Neutrophil (primary cell): ENCODE measurements around the gene MYOZ2.

Experiments used
- H3K27ac ChIP-seq: fragments of 200-600 bp; sonication (generic); 2 replicates; pipeline ENCODE4 v1.5.1; 2016; ENCODE audit warnings: mild to moderate bottlenecking, moderate library complexity
- H3K27me3 ChIP-seq: fragments of 200-600 bp; sonication (generic); 2 replicates; pipeline ENCODE4 v1.6.0; 2016; ENCODE audit warnings: mild to moderate bottlenecking
- H3K36me3 ChIP-seq: fragments of 200-600 bp; sonication (generic); 2 replicates; pipeline ENCODE4 v1.5.1; 2017
- H3K4me1 ChIP-seq, 2 experiments: fragments of 200-600 bp in 1 of 2; sonication (generic) in 1 of 2; 1 replicate in 1 of 2; 2 replicates in 1 of 2; pipeline versions ENCODE4 v1.5.1 to v1.6.1; 2013 to 2016; ENCODE audit warnings: low read depth in 1 of 2, low read length in 1 of 2, mild to moderate bottlenecking in 1 of 2, moderate library complexity in 1 of 2; ENCODE audit not compliant: control insufficient read depth in 1 of 2, insufficient read depth in 1 of 2
- H3K4me3 ChIP-seq, 2 experiments: fragments of 200-600 bp in 1 of 2; sonication (generic) in 1 of 2; 1 replicate in 1 of 2; 2 replicates in 1 of 2; pipeline ENCODE4 v1.5.1; 2013 to 2016; ENCODE audit warnings: low read depth in 1 of 2, low read length in 1 of 2, mild to moderate bottlenecking in 1 of 2, moderate library complexity in 1 of 2
- H3K9me3 ChIP-seq: fragments of 200-600 bp; sonication (generic); 2 replicates; pipeline ENCODE4 v1.5.1; 2016
- CTCF ChIP-seq: fragments of 200-600 bp; sonication (generic); IDR thresholded peaks from 2 replicates; pipeline ENCODE4 v1.5.1; 2016; ENCODE audit warnings: antibody characterized with exemption

MYOZ2 gene

GRCh38 chr4:119204916-119205315, 69.3 kb downstream of the MYOZ2 start:
- no peak overlapping the region for H3K4me3 ChIP-seq
- no peak for TF ChIP-seq CTCF
- H3K36me3 ChIP-seq: no peaks in the 10 kb centered on the region
- H3K27ac ChIP-seq: no peak overlapping the region
- H3K27me3 ChIP-seq: peaks cover 10% of the 10 kb centered on the region
- no peaks in the 10 kb centered on the region for H3K4me1 ChIP-seq
- H3K9me3 ChIP-seq: no peaks in the 10 kb centered on the region

- Histone ChIP-seq H3K36me3 (no peaks in the 10 kb centered on the region), H3K27ac (no peak overlapping the region), H3K4me3 (no peak overlapping the region), H3K9me3 (no peaks in the 10 kb centered on the region), H3K27me3 (peaks cover 17% of the 10 kb centered on the region), H3K4me1 (no peaks in the 10 kb centered on the region)
- TF ChIP-seq CTCF: no peak
Observed at GRCh38 chr4:119205690-119206089, 70.1 kb downstream of the MYOZ2 start.

DNA sequence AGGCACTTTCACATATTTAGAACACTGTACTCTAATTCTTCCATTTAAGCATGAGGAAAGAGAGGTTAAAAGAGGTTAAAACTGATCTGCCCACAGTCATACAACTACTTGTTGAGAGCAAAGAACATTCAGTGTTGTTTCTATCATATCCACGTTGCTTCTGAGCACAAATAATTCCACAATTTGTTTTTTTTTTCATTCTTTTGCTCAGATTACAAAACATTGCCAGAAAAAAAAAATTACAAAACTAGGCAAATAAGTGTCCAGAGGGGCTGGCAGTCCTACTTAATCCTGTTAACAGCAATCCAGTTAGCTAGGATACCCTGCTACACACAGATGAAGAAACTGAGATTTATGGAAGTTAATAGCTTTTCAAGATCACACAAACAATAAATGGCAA, 70.5 kb downstream of the MYOZ2 start:
- no peak for TF ChIP-seq CTCF
- Histone ChIP-seq H3K9me3 (no peaks in the 10 kb centered on the region), H3K27me3 (peaks cover 22% of the 10 kb centered on the region), H3K36me3 (no peaks in the 10 kb centered on the region), H3K27ac (no peak overlapping the region), H3K4me1 (no peaks in the 10 kb centered on the region), H3K4me3 (no peak overlapping the region)

DNA sequence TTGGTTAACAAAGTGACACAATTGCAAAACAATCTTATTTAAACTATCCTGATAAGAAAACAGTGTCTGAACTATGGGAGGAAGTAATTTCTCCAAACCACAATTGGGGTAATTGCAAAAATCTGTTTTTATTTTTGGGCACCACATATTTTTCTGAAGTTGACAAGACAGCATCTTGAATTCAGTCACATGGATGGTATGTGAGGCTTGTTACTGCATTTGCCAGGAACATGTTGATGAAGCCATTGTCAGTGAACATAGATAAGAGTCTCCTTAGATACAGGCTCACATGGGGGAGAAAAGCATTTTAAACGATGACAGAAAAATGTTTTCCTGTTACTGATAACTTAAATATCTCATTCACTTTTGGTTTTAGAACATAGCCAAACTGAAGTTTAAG, 71.4 kb downstream of the MYOZ2 start:
- Histone ChIP-seq H3K36me3 (no peaks in the 10 kb centered on the region), H3K27me3 (peaks cover 31% of the 10 kb centered on the region), H3K27ac (no peak overlapping the region), H3K4me3 (no peak overlapping the region), H3K9me3 (no peaks in the 10 kb centered on the region), H3K4me1 (peaks cover 5% of the 10 kb centered on the region in 2 experiments)
- TF ChIP-seq CTCF: no peak

DNA sequence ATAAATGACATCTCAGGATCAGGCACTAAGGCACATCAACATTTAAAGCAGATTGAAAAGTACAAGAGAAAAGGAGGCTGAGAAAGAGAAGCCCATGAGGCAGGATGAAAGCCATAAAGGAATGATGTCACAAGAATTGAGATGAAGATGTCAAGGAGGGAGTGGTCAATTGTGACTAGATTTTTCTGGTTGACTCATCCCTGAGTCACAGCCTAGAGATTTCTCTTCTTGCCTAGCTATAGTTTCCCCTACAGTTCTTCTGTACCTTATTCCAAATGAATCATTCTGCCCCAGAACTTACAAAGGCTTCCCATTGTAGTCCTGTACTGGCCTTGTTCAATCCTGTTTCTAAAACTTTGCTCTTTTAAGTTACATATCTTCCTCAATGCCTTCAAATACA, 73.4 kb downstream of the MYOZ2 start:
- Histone ChIP-seq H3K36me3 (no peaks in the 10 kb centered on the region), H3K4me3 (no peak overlapping the region), H3K27me3 (peaks cover 36% of the 10 kb centered on the region), H3K4me1 (peaks cover 15 to 18% of the 10 kb centered on the region in 2 experiments), H3K27ac (no peak overlapping the region), H3K9me3 (no peaks in the 10 kb centered on the region)
- TF ChIP-seq CTCF: no peak

DNA sequence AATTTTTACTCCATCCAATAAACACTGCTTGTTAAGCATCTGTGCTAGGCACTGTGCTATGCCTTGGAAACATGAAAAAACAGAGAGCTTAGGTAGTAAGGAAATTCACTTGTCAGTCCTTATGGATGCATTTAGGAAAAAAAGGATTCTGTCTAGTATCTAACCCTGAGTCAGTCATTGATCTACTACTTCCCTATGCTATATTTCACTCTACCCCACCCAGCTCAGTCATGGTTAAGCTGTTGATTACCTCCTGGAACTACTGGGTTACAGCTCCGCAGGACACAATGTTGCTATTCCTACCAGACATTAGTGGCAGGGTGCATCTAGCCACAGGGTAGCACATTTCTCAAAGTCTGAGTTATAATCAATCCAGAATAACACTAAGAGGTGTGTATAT, 74.0 kb downstream of the MYOZ2 start:
- TF ChIP-seq CTCF: no peak
- Histone ChIP-seq H3K4me1 (peaks cover 15 to 18% of the 10 kb centered on the region in 2 experiments), H3K27ac (no peak overlapping the region), H3K36me3 (no peaks in the 10 kb centered on the region), H3K9me3 (no peaks in the 10 kb centered on the region), H3K27me3 (peaks cover 37% of the 10 kb centered on the region), H3K4me3 (no peak overlapping the region)
